Measurements from ENCODE around the gene IL1F10.

DNA sequence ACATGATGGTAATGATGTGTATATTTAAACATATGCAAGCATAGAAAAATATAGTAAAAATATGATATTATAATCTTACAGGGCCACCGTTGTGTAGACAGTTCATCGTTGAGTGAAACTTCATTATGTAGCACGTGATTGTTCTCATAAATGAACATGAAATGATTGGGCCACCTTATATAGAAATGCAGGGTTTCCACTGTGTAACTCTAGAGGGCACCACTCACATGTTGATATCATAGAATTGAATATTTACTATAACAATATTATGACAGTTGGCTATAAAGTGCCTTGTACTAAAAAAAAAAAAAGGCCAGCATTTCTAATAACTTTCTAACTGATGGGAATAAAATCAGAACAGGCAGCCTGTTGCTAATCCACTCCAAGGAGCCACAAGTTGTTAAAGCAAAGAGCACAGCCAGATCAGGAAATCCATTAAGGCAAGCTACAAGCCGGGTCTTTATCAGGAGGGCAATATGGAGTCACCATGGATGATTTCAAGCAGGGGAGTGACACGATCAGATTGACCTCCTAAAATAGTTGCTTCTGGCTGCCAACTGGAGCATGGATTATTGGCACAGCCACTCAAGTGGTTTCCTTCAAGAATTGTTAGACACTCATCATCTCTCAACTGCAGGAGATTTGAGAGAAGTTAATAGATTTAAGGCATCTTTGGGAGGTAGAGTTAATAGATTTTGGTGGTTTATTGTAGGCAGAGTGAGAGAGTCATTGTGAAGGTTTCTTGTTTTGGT, 16.7 kb downstream of the IL1F10 start:
- TF ChIP-seq, protein P1, sequence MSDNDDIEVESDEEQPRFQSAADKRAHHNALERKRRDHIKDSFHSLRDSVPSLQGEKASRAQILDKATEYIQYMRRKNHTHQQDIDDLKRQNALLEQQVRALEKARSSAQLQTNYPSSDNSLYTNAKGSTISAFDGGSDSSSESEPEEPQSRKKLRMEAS (IDR thresholded peaks at IDR 0.05): no peak
- TF ChIP-seq, protein P2, sequence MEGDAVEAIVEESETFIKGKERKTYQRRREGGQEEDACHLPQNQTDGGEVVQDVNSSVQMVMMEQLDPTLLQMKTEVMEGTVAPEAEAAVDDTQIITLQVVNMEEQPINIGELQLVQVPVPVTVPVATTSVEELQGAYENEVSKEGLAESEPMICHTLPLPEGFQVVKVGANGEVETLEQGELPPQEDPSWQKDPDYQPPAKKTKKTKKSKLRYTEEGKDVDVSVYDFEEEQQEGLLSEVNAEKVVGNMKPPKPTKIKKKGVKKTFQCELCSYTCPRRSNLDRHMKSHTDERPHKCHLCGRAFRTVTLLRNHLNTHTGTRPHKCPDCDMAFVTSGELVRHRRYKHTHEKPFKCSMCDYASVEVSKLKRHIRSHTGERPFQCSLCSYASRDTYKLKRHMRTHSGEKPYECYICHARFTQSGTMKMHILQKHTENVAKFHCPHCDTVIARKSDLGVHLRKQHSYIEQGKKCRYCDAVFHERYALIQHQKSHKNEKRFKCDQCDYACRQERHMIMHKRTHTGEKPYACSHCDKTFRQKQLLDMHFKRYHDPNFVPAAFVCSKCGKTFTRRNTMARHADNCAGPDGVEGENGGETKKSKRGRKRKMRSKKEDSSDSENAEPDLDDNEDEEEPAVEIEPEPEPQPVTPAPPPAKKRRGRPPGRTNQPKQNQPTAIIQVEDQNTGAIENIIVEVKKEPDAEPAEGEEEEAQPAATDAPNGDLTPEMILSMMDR (IDR thresholded peaks at IDR 0.05; ENCODE audit: low read depth, low read length, missing input control): peak; percentile 58
- TF ChIP-seq GABPA (IDR thresholded peaks at IDR 0.05 in 1 of 2, conservative IDR thresholded peaks at IDR 0.05 in 1 of 2): no peak
- peak; percentile 78 to 81 for TF ChIP-seq RAD21 (IDR thresholded peaks at IDR 0.05)
- TF ChIP-seq, protein P3, sequence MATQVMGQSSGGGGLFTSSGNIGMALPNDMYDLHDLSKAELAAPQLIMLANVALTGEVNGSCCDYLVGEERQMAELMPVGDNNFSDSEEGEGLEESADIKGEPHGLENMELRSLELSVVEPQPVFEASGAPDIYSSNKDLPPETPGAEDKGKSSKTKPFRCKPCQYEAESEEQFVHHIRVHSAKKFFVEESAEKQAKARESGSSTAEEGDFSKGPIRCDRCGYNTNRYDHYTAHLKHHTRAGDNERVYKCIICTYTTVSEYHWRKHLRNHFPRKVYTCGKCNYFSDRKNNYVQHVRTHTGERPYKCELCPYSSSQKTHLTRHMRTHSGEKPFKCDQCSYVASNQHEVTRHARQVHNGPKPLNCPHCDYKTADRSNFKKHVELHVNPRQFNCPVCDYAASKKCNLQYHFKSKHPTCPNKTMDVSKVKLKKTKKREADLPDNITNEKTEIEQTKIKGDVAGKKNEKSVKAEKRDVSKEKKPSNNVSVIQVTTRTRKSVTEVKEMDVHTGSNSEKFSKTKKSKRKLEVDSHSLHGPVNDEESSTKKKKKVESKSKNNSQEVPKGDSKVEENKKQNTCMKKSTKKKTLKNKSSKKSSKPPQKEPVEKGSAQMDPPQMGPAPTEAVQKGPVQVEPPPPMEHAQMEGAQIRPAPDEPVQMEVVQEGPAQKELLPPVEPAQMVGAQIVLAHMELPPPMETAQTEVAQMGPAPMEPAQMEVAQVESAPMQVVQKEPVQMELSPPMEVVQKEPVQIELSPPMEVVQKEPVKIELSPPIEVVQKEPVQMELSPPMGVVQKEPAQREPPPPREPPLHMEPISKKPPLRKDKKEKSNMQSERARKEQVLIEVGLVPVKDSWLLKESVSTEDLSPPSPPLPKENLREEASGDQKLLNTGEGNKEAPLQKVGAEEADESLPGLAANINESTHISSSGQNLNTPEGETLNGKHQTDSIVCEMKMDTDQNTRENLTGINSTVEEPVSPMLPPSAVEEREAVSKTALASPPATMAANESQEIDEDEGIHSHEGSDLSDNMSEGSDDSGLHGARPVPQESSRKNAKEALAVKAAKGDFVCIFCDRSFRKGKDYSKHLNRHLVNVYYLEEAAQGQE (IDR thresholded peaks at IDR 0.05): no peak
- TF ChIP-seq, protein P4, sequence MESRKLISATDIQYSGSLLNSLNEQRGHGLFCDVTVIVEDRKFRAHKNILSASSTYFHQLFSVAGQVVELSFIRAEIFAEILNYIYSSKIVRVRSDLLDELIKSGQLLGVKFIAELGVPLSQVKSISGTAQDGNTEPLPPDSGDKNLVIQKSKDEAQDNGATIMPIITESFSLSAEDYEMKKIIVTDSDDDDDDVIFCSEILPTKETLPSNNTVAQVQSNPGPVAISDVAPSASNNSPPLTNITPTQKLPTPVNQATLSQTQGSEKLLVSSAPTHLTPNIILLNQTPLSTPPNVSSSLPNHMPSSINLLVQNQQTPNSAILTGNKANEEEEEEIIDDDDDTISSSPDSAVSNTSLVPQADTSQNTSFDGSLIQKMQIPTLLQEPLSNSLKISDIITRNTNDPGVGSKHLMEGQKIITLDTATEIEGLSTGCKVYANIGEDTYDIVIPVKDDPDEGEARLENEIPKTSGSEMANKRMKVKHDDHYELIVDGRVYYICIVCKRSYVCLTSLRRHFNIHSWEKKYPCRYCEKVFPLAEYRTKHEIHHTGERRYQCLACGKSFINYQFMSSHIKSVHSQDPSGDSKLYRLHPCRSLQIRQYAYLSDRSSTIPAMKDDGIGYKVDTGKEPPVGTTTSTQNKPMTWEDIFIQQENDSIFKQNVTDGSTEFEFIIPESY (IDR thresholded peaks at IDR 0.05): no peak
- TF ChIP-seq, protein P5, sequence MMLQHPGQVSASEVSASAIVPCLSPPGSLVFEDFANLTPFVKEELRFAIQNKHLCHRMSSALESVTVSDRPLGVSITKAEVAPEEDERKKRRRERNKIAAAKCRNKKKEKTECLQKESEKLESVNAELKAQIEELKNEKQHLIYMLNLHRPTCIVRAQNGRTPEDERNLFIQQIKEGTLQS (IDR thresholded peaks at IDR 0.05): no peak
- no peak for TF ChIP-seq SP1 (IDR thresholded peaks at IDR 0.05)
- TF ChIP-seq TAF1 (conservative IDR thresholded peaks at IDR 0.05): no peak

Data from liver (tissue), 3 donors.